GM23338 (cell line): ENCODE data around the gene FEN1. TPM values are rescaled to one million over a fixed set of nuclear protein-coding genes. Genes with fewer than 3 reads are reported as not detected.

Source experiments
- ATAC-seq: fragments of 200-7000 bp; cut with Tn5 transposase; 3 replicates; pipeline ENCODE4 v1.9.1; 2020
- DNase-seq: peaks from one replicate; pipeline ENCODE4 v3.0.0-alpha.2; 2015; ENCODE audit warnings: low spot score
- H2AFZ ChIP-seq: fragments of 200-600 bp; sonication (generic); 2 replicates; pipeline ENCODE4 v1.8.0; 2016; ENCODE audit warnings: antibody characterized with exemption, mild to moderate bottlenecking, moderate library complexity
- H3F3A ChIP-seq: fragments of 200-600 bp; sonication (generic); replicated peaks from 2 replicates; pipeline ENCODE4 v1.8.0; 2017; ENCODE audit warnings: antibody characterized with exemption, mixed run types, low read depth
- H3K27ac ChIP-seq: fragments of 200-600 bp; sonication (generic); 2 replicates; pipeline ENCODE4 v1.6.1; 2016; ENCODE audit warnings: low read depth
- H3K27me3 ChIP-seq: fragments of 200-600 bp; sonication (generic); 2 replicates; pipeline ENCODE4 v1.8.0; 2016; ENCODE audit warnings: mild to moderate bottlenecking, mixed run types, moderate library complexity; ENCODE audit not compliant: insufficient read depth
- H3K36me3 ChIP-seq: fragments of 200-600 bp; sonication (generic); 2 replicates; pipeline ENCODE4 v1.8.0; 2016; ENCODE audit warnings: mild to moderate bottlenecking; ENCODE audit not compliant: insufficient read depth
- H3K4me1 ChIP-seq: fragments of 200-600 bp; sonication (generic); 2 replicates; pipeline ENCODE4 v1.8.0; 2016; ENCODE audit warnings: mild to moderate bottlenecking, moderate library complexity; ENCODE audit not compliant: insufficient read depth
- H3K4me2 ChIP-seq: fragments of 200-600 bp; sonication (generic); 2 replicates; pipeline ENCODE4 v1.7.1; 2017; ENCODE audit warnings: mixed run types
- H3K4me3 ChIP-seq: fragments of 200-600 bp; sonication (generic); 2 replicates; pipeline ENCODE4 v1.6.1; 2016; ENCODE audit warnings: mixed run types
- H3K79me2 ChIP-seq: fragments of 200-600 bp; sonication (generic); replicated peaks from 2 replicates; pipeline ENCODE4 v1.8.0; 2017; ENCODE audit warnings: mild to moderate bottlenecking; ENCODE audit not compliant: insufficient read depth
- H3K9me2 ChIP-seq: fragments of 200-600 bp; sonication (generic); 2 replicates; pipeline ENCODE4 v1.8.0; 2017; ENCODE audit not compliant: insufficient read depth
- H4K20me1 ChIP-seq: fragments of 200-600 bp; sonication (generic); replicated peaks from 2 replicates; pipeline ENCODE4 v1.8.0; 2017; ENCODE audit warnings: mild to moderate bottlenecking; ENCODE audit not compliant: insufficient read depth
- H3K27ac Mint-ChIP-seq: 2 replicates; pipeline ENCODE4 v1.8.0; 2020; ENCODE audit warnings: inconsistent platforms, mild to moderate bottlenecking, moderate library complexity, mixed read lengths
- H3K27me3 Mint-ChIP-seq: 3 replicates; pipeline ENCODE4 v1.8.0; 2022; ENCODE audit warnings: low read depth, mild to moderate bottlenecking, moderate library complexity, mixed read lengths, inconsistent platforms; ENCODE audit not compliant: insufficient read depth, poor library complexity
- H3K36me3 Mint-ChIP-seq: 3 replicates; pipeline ENCODE4 v1.8.0; 2021; ENCODE audit warnings: low read depth, mild to moderate bottlenecking, inconsistent platforms, moderate library complexity, mixed read lengths
- H3K4me1 Mint-ChIP-seq: 3 replicates; pipeline ENCODE4 v1.8.0; 2020; ENCODE audit warnings: mild to moderate bottlenecking, inconsistent platforms, mixed read lengths
- H3K4me3 Mint-ChIP-seq: 3 replicates; pipeline ENCODE4 v1.8.0; 2021; ENCODE audit warnings: moderate library complexity, mild to moderate bottlenecking, inconsistent platforms, mixed read lengths
- H3K9me3 Mint-ChIP-seq: 3 replicates; pipeline ENCODE4 v1.8.0; 2020; ENCODE audit warnings: moderate library complexity, mild to moderate bottlenecking, inconsistent platforms, mixed read lengths
- CREB1 ChIP-seq: fragments of 250-450 bp; sonication (Bioruptor Pico); IDR thresholded peaks from 2 replicates; pipeline ENCODE4 v1.5.0; 2020; ENCODE audit warnings: low read depth, mild to moderate bottlenecking, moderate library complexity
- EZH2 ChIP-seq: fragments of 200-600 bp; sonication (generic); IDR thresholded peaks from one replicate; pipeline ENCODE4 v1.8.0; 2017; ENCODE audit warnings: antibody characterized with exemption, mild to moderate bottlenecking, low read depth; ENCODE audit not compliant: unreplicated experiment
- EZH2phosphoT487 ChIP-seq: fragments of 200-600 bp; sonication (generic); IDR thresholded peaks from one replicate; pipeline ENCODE4 v1.8.1; 2018; ENCODE audit warnings: antibody characterized with exemption; ENCODE audit not compliant: unreplicated experiment
- JUNB ChIP-seq: IDR thresholded peaks from one replicate; pipeline ENCODE4 v1.6.1; 2016; ENCODE audit warnings: antibody characterized with exemption; ENCODE audit not compliant: unreplicated experiment
- NANOG ChIP-seq: IDR thresholded peaks from 2 replicates; pipeline ENCODE4 v1.6.1; 2016; ENCODE audit warnings: antibody characterized with exemption, borderline replicate concordance
- POLR2AphosphoS5 ChIP-seq: IDR thresholded peaks from 2 replicates; pipeline ENCODE4 v1.6.1; 2016; ENCODE audit warnings: antibody characterized with exemption, low read depth
- REST ChIP-seq: IDR thresholded peaks from one replicate; pipeline ENCODE4 v1.6.1; 2018; ENCODE audit warnings: antibody characterized with exemption; ENCODE audit not compliant: unreplicated experiment
- STAT1 ChIP-seq: IDR thresholded peaks from one replicate; pipeline ENCODE4 v1.6.1; 2016; ENCODE audit warnings: antibody characterized with exemption; ENCODE audit not compliant: unreplicated experiment
- ZNF114 ChIP-seq: fragments of 250-450 bp; sonication (Bioruptor Pico); IDR thresholded peaks from 2 replicates; pipeline ENCODE4 v1.5.0; 2020; ENCODE audit warnings: mild to moderate bottlenecking, moderate library complexity
- ZNF331 ChIP-seq: fragments of 250-450 bp; sonication (Bioruptor Pico); IDR thresholded peaks from 2 replicates; pipeline ENCODE4 v1.5.0; 2020; ENCODE audit warnings: low read depth, mild to moderate bottlenecking, moderate library complexity
- polyA plus RNA-seq: library from polyadenylated mRNA; unstranded; fragments of >200 nt; fragmentation: Nextera tagmentation; extraction: Ambion mirVana; gene quantifications from 2 replicates; pipeline ENCODE4 v1.2.1, GENCODE V29; 2016
- total RNA-seq: library from RNA; depleted of rRNA; stranded (reverse); fragments of >200 nt; shearing (Covaris generic); gene quantifications from 2 replicates; pipeline ENCODE4 v1.2.3, GENCODE V29; 2014
- TF ChIP-seq, protein P1 (sequence below): fragments of 250-450 bp; sonication (Bioruptor Pico); IDR thresholded peaks from 2 replicates; pipeline ENCODE4 v1.5.0; 2020; ENCODE audit warnings: mild to moderate bottlenecking, moderate library complexity
- TF ChIP-seq, protein P2 (sequence below): IDR thresholded peaks from 2 replicates; pipeline ENCODE4 v1.6.1; 2016; ENCODE audit warnings: antibody characterized with exemption
- TF ChIP-seq, protein P3 (sequence below), 2 experiments: fragments of 200-600 bp in 1 of 2; sonication (generic) in 1 of 2; conservative IDR thresholded peaks; 2 replicates each; pipeline versions ENCODE4 v1.5.1 to v1.6.1; 2016 to 2017; ENCODE audit warnings: antibody characterized with exemption in 2 of 2, low read depth in 2 of 2, mild to moderate bottlenecking in 2 of 2, moderate library complexity in 1 of 2

The FEN1 gene
- total and polyA plus RNA-seq, 2 experiments from 2014 or later: 85.1 to 89.0 TPM

DNA sequence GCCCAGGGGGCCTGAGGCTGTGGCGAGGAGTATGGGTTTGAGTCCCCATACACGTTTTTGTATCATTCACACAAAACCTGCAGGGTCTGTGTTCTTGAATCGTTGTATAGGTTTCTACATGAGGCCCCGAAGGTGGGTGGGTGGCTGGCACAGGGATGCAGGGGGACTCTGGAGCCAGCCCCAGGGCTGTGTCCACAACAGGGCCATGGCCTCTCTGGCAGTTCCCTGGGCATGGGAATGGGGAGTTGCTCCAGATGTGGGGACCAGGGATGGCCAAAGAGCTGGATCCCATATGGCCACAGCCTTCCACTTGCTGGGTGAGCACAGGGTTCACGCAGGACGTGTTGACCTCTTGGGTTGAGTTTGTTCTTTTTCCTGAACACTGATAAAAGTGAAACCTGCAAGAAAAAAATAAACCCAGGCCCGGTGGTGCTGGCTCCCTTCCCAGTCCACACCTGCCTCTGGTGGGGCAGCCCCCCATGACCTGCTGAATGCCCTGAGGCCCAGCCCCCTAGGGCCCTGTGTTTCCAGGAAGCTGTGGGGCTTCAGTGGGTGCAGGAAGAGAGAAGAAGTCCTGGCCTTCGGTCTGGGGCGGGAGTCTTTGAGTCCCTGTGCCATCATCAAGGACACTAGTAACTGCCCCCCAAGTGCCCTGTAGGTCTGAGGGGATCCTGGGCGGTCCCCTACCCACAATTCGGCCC, 24.2 kb upstream of the FEN1 start:
- Histone ChIP-seq H3F3A (no peaks in the 10 kb centered on the region), H3K27ac (no peak overlapping the region), H3K27me3 (no peaks in the 10 kb centered on the region), H3K4me3 (no peak overlapping the region), H4K20me1 (no peaks in the 10 kb centered on the region), H3K79me2 (no peaks in the 10 kb centered on the region), H3K4me2 (no peak overlapping the region), H3K36me3 (no peaks in the 10 kb centered on the region), H3K9me2 (no peaks in the 10 kb centered on the region), H3K4me1 (peaks cover 12% of the 10 kb centered on the region), H2AFZ (no peak overlapping the region)
- TF ChIP-seq ZNF114 (CRISPR knock-in tag) (no peak), JUNB (no peak), CREB1 (no peak), EZH2phosphoT487 (no peak), ZNF331 (CRISPR knock-in tag) (no peak), STAT1 (no peak), NANOG (no peak), EZH2 (no peak), POLR2AphosphoS5 (no peak), REST (no peak)
- TF ChIP-seq, protein P1, sequence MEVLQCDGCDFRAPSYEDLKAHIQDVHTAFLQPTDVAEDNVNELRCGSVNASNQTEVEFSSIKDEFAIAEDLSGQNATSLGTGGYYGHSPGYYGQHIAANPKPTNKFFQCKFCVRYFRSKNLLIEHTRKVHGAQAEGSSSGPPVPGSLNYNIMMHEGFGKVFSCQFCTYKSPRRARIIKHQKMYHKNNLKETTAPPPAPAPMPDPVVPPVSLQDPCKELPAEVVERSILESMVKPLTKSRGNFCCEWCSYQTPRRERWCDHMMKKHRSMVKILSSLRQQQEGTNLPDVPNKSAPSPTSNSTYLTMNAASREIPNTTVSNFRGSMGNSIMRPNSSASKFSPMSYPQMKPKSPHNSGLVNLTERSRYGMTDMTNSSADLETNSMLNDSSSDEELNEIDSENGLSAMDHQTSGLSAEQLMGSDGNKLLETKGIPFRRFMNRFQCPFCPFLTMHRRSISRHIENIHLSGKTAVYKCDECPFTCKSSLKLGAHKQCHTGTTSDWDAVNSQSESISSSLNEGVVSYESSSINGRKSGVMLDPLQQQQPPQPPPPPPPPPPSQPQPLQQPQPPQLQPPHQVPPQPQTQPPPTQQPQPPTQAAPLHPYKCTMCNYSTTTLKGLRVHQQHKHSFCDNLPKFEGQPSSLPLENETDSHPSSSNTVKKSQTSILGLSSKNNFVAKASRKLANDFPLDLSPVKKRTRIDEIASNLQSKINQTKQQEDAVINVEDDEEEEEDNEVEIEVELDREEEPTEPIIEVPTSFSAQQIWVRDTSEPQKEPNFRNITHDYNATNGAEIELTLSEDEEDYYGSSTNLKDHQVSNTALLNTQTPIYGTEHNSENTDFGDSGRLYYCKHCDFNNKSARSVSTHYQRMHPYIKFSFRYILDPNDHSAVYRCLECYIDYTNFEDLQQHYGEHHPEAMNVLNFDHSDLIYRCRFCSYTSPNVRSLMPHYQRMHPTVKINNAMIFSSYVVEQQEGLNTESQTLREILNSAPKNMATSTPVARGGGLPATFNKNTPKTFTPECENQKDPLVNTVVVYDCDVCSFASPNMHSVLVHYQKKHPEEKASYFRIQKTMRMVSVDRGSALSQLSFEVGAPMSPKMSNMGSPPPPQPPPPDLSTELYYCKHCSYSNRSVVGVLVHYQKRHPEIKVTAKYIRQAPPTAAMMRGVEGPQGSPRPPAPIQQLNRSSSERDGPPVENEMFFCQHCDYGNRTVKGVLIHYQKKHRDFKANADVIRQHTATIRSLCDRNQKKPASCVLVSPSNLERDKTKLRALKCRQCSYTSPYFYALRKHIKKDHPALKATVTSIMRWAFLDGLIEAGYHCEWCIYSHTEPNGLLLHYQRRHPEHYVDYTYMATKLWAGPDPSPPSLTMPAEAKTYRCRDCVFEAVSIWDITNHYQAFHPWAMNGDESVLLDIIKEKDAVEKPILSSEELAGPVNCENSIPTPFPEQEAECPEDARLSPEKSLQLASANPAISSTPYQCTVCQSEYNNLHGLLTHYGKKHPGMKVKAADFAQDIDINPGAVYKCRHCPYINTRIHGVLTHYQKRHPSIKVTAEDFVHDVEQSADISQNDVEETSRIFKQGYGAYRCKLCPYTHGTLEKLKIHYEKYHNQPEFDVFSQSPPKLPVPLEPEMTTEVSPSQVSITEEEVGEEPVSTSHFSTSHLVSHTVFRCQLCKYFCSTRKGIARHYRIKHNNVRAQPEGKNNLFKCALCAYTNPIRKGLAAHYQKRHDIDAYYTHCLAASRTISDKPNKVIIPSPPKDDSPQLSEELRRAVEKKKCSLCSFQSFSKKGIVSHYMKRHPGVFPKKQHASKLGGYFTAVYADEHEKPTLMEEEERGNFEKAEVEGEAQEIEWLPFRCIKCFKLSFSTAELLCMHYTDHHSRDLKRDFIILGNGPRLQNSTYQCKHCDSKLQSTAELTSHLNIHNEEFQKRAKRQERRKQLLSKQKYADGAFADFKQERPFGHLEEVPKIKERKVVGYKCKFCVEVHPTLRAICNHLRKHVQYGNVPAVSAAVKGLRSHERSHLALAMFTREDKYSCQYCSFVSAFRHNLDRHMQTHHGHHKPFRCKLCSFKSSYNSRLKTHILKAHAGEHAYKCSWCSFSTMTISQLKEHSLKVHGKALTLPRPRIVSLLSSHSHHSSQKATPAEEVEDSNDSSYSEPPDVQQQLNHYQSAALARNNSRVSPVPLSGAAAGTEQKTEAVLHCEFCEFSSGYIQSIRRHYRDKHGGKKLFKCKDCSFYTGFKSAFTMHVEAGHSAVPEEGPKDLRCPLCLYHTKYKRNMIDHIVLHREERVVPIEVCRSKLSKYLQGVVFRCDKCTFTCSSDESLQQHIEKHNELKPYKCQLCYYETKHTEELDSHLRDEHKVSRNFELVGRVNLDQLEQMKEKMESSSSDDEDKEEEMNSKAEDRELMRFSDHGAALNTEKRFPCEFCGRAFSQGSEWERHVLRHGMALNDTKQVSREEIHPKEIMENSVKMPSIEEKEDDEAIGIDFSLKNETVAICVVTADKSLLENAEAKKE (CRISPR knock-in tag): no peak
- TF ChIP-seq, protein P2, sequence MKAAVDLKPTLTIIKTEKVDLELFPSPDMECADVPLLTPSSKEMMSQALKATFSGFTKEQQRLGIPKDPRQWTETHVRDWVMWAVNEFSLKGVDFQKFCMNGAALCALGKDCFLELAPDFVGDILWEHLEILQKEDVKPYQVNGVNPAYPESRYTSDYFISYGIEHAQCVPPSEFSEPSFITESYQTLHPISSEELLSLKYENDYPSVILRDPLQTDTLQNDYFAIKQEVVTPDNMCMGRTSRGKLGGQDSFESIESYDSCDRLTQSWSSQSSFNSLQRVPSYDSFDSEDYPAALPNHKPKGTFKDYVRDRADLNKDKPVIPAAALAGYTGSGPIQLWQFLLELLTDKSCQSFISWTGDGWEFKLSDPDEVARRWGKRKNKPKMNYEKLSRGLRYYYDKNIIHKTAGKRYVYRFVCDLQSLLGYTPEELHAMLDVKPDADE: no peak
- TF ChIP-seq, protein P3, sequence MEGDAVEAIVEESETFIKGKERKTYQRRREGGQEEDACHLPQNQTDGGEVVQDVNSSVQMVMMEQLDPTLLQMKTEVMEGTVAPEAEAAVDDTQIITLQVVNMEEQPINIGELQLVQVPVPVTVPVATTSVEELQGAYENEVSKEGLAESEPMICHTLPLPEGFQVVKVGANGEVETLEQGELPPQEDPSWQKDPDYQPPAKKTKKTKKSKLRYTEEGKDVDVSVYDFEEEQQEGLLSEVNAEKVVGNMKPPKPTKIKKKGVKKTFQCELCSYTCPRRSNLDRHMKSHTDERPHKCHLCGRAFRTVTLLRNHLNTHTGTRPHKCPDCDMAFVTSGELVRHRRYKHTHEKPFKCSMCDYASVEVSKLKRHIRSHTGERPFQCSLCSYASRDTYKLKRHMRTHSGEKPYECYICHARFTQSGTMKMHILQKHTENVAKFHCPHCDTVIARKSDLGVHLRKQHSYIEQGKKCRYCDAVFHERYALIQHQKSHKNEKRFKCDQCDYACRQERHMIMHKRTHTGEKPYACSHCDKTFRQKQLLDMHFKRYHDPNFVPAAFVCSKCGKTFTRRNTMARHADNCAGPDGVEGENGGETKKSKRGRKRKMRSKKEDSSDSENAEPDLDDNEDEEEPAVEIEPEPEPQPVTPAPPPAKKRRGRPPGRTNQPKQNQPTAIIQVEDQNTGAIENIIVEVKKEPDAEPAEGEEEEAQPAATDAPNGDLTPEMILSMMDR (conservative IDR thresholded peaks at IDR 0.05; ENCODE audit: low read depth in 2 of 2): no peak
- Mint-ChIP-seq H3K4me1 (peaks cover 18% of the 10 kb centered on the region), H3K27ac (peak overlapping the region; percentile 17; the same call in 1 of the 2 replicates), H3K27me3 (peaks cover 5% of the 10 kb centered on the region), H3K4me3 (no peak overlapping the region), H3K36me3 (no peaks in the 10 kb centered on the region; the same call in 2 of the 3 replicates), H3K9me3 (no peaks in the 10 kb centered on the region; the same call in 2 of the 3 replicates)
- ATAC-seq (no peak), DNase-seq (no peak)
